GM12878 (cell line): ENCODE results near the gene CD82. TPM values are rescaled to one million over a fixed set of nuclear protein-coding genes. Genes with fewer than 3 reads are reported as not detected.

Experiments
- ATAC-seq: fragments of 200-7000 bp; cut with Tn5 transposase; 3 replicates; pipeline ENCODE4 v1.9.1; 2020; ENCODE audit warnings: mild to moderate bottlenecking, moderate library complexity
- BruUV-seq: library from RNA; stranded (reverse); fragments of 400-500 nt; replicated peaks from 2 replicates; lab custom pipeline; 2021; lab: Mats Ljungman, UMichigan
- CTCF ChIA-PET: fragments of 300-600 bp; sonication (Branson Sonifier 250); formaldehyde crosslinking; extraction: SDS; loops from one replicate; lab custom pipeline; 2021; ENCODE audit warnings: inconsistent platforms; lab: Yijun Ruan, JAX
- POLR2A ChIA-PET: fragments of 350-600 bp; formaldehyde crosslinking; extraction: SDS; loops from one replicate; lab custom pipeline; 2021; ENCODE audit warnings: inconsistent platforms; lab: Charles Lee
- RAD21 ChIA-PET: fragments of 300-600 bp; sonication (Branson Sonifier 250); formaldehyde crosslinking; loops from one replicate; lab custom pipeline; 2023; ENCODE audit warnings: antibody characterized with exemption; ENCODE audit not compliant: unreplicated experiment; lab: Charles Lee
- SMC1A ChIA-PET: fragments of 300-600 bp; sonication (Branson Sonifier 250); formaldehyde crosslinking; loops from one replicate; lab custom pipeline; 2023; ENCODE audit not compliant: unreplicated experiment, uncharacterized antibody; lab: Charles Lee
- DNase-seq: peaks from one replicate; pipeline ENCODE4 v3.0.0-alpha.2; 2011; ENCODE audit warnings: low read depth, low spot score
- FAIRE-seq: peaks from 3 replicates; lab custom pipeline; 2011; peaks lifted over from hg19 to GRCh38; lab: Jason Lieb, UNC
- H2AFZ ChIP-seq: 2 replicates; pipeline ENCODE4 v1.6.0; 2011; ENCODE audit warnings: low read depth, low read length, control low read depth; ENCODE audit not compliant: control insufficient read depth
- H3K27ac ChIP-seq: 2 replicates; pipeline ENCODE4 v1.5.1; 2011; ENCODE audit warnings: control low read depth; ENCODE audit not compliant: control insufficient read depth, insufficient read depth
- H3K27me3 ChIP-seq, 2 experiments: replicated peaks in 1 of 2; 2 replicates each; pipeline versions ENCODE4 v1.6.0 to v1.6.1; 2011; ENCODE audit warnings: low read length in 1 of 2; ENCODE audit not compliant: control insufficient read depth in 2 of 2, insufficient read depth in 2 of 2
- H3K36me3 ChIP-seq, 2 experiments: 2 replicates each; pipeline ENCODE4 v1.5.1; 2011; ENCODE audit warnings: low read length in 1 of 2; ENCODE audit not compliant: control insufficient read depth in 2 of 2, insufficient read depth in 2 of 2
- H3K4me1 ChIP-seq: 2 replicates; pipeline ENCODE4 v1.6.1; 2011; ENCODE audit warnings: mild to moderate bottlenecking, low read length, moderate library complexity, mixed read lengths; ENCODE audit not compliant: control insufficient read depth, insufficient read depth
- H3K4me2 ChIP-seq: 2 replicates; pipeline ENCODE4 v1.6.0; 2011; ENCODE audit warnings: control low read depth; ENCODE audit not compliant: control insufficient read depth, insufficient read depth
- H3K4me3 ChIP-seq: fragments of 200-600 bp; sonication (generic); 2 replicates; pipeline ENCODE4 v1.5.1; 2016
- H3K79me2 ChIP-seq: 2 replicates; pipeline ENCODE4 v1.6.0; 2011; ENCODE audit warnings: low read length; ENCODE audit not compliant: control insufficient read depth, insufficient read depth
- H3K9ac ChIP-seq: 2 replicates; pipeline ENCODE4 v1.8.0; 2011; ENCODE audit warnings: low read length, control low read depth, mixed read lengths; ENCODE audit not compliant: control insufficient read depth, insufficient read depth
- H3K9me3 ChIP-seq: replicated peaks from 3 replicates; pipeline ENCODE4 v1.5.1; 2011; ENCODE audit warnings: mild to moderate bottlenecking, low read length; ENCODE audit not compliant: control insufficient read depth, insufficient read depth
- H4K20me1 ChIP-seq: 2 replicates; pipeline ENCODE4 v1.6.0; 2011; ENCODE audit not compliant: control insufficient read depth, insufficient read depth
- BCL11A ChIP-seq: IDR thresholded peaks from 2 replicates; pipeline ENCODE4 v1.6.1; 2011; ENCODE audit warnings: low read depth, low read length
- MEF2B ChIP-seq: fragments of 450-650 bp; IDR thresholded peaks from 2 replicates; pipeline ENCODE4 v1.6.1; 2018; ENCODE audit warnings: mild to moderate bottlenecking, moderate library complexity; ENCODE audit not compliant: partially characterized antibody, poor library complexity, severe bottlenecking
- MTA2 ChIP-seq: fragments of 450-650 bp; IDR thresholded peaks from 2 replicates; pipeline ENCODE4 v1.6.1; 2016; ENCODE audit warnings: low read depth, mild to moderate bottlenecking, moderate library complexity
- MYC ChIP-seq: IDR thresholded peaks from 2 replicates; pipeline ENCODE4 v1.6.1; 2011; ENCODE audit warnings: mild to moderate bottlenecking, low read length, moderate library complexity, inconsistent platforms; ENCODE audit not compliant: insufficient read depth, insufficient replicate concordance, insufficient read length, severe bottlenecking
- NFXL1 ChIP-seq: fragments of 450-650 bp; IDR thresholded peaks from 2 replicates; pipeline ENCODE4 v1.6.1; 2017; ENCODE audit warnings: antibody characterized with exemption, mild to moderate bottlenecking, borderline replicate concordance
- POLR2AphosphoS5 ChIP-seq: IDR thresholded peaks from 2 replicates; pipeline ENCODE4 v1.6.1; 2011; ENCODE audit warnings: mild to moderate bottlenecking, low read length, inconsistent platforms
- RB1 ChIP-seq: fragments of 450-650 bp; formaldehyde crosslinking; IDR thresholded peaks from 2 replicates; pipeline ENCODE4 v1.6.1; 2017; ENCODE audit warnings: mild to moderate bottlenecking, borderline replicate concordance
- RBBP5 ChIP-seq: fragments of 200-600 bp; sonication (generic); conservative IDR thresholded peaks from 2 replicates; pipeline ENCODE4 v1.6.1; 2016
- SPI1 ChIP-seq: IDR thresholded peaks from 2 replicates; pipeline ENCODE4 v1.6.1; 2011; ENCODE audit warnings: low read depth, mild to moderate bottlenecking, low read length, moderate library complexity, borderline replicate concordance; ENCODE audit not compliant: insufficient read depth
- STAT3 ChIP-seq: IDR thresholded peaks from 2 replicates; pipeline ENCODE4 v1.6.1; 2011; ENCODE audit warnings: low read depth, low read length, improper control_type of control experiment
- TCF3 ChIP-seq: IDR thresholded peaks from 2 replicates; pipeline ENCODE4 v1.6.1; 2012; ENCODE audit warnings: low read depth, mild to moderate bottlenecking, low read length, borderline replicate concordance; ENCODE audit not compliant: insufficient read depth
- WRNIP1 ChIP-seq: IDR thresholded peaks from 2 replicates; pipeline ENCODE4 v1.6.1; 2011; ENCODE audit warnings: low read depth, low read length, improper control_type of control experiment, borderline replicate concordance
- ZBED1 ChIP-seq: IDR thresholded peaks from 2 replicates; pipeline ENCODE4 v1.6.1; 2016; ENCODE audit warnings: borderline replicate concordance
- WGBS: methylation state at CpG from one replicate; pipeline ENCODE4 v1.1.6; 2016; ENCODE audit warnings: low lambda C conversion rate; ENCODE audit not compliant: insufficient replicate concordance, insufficient coverage; ENCODE audit errors: missing lambda C conversion rate; 5-methylcytosine and 5-hydroxymethylcytosine counted together
- in situ Hi-C: fragments of 300-500 bp; cut with MboI; formaldehyde crosslinking; loops from 9 replicates; pipeline ENCODE4 v1.14.3; 2018; ENCODE audit warnings: mixed read lengths
- intact Hi-C: fragments of 100-400 bp; cut with micrococcal nuclease; formaldehyde crosslinking; loops from one replicate; pipeline ENCODE4 v1.14.2; 2022; ENCODE audit not compliant: unreplicated experiment
- polyA plus RNA-seq, 11 experiments: library from polyadenylated mRNA; depleted of rRNA in 4 of 11; unstranded in 6 of 11; stranded (reverse) in 5 of 11; fragments of >200 nt; fragmentation: Nextera tagmentation in 4 of 11; fragmentation: Illumina TruSeq in 1 of 11; extraction: Ambion mirVana in 4 of 11; extraction: Trizol in 1 of 11; gene quantifications; 1 replicate in 1 of 11; 2 replicates in 10 of 11; pipeline versions ENCODE4 v1.2.1 to v1.2.3, GENCODE V29; 2011 to 2016; ENCODE audit warnings: inconsistent platforms in 2 of 11, missing spikeins in 2 of 11, low read depth in 1 of 11
- total RNA-seq, 4 experiments: library from RNA; depleted of rRNA in 3 of 4; stranded (reverse); fragments of >200 nt in 3 of 4; fragmentation: Illumina TruSeq in 1 of 4; extraction: Trizol in 1 of 4; gene quantifications; 2 replicates each; pipeline versions ENCODE4 v1.2.1 to v1.2.3, GENCODE V29; 2013 to 2021
- TF ChIP-seq, protein P1 (sequence below): fragments of 450-650 bp; formaldehyde crosslinking; IDR thresholded peaks from 2 replicates; pipeline ENCODE4 v1.5.0; 2022; ENCODE audit warnings: mild to moderate bottlenecking, missing genetic modification characterization
- TF ChIP-seq, protein P2 (sequence below): IDR thresholded peaks from 2 replicates; pipeline ENCODE4 v1.6.1; 2011; ENCODE audit warnings: low read depth, low read length, improper control_type of control experiment, borderline replicate concordance
- TF ChIP-seq, protein P3 (sequence below): IDR thresholded peaks from 2 replicates; pipeline ENCODE4 v1.6.1; 2012; ENCODE audit warnings: low read length, inconsistent platforms

Gene CD82
- total and polyA plus RNA-seq, 10 of the 15 experiments (the other 5 are each of a cell fraction or from before 2014, with no cell fraction given), result 5.2 to 180 (median 84.7) TPM

DNA sequence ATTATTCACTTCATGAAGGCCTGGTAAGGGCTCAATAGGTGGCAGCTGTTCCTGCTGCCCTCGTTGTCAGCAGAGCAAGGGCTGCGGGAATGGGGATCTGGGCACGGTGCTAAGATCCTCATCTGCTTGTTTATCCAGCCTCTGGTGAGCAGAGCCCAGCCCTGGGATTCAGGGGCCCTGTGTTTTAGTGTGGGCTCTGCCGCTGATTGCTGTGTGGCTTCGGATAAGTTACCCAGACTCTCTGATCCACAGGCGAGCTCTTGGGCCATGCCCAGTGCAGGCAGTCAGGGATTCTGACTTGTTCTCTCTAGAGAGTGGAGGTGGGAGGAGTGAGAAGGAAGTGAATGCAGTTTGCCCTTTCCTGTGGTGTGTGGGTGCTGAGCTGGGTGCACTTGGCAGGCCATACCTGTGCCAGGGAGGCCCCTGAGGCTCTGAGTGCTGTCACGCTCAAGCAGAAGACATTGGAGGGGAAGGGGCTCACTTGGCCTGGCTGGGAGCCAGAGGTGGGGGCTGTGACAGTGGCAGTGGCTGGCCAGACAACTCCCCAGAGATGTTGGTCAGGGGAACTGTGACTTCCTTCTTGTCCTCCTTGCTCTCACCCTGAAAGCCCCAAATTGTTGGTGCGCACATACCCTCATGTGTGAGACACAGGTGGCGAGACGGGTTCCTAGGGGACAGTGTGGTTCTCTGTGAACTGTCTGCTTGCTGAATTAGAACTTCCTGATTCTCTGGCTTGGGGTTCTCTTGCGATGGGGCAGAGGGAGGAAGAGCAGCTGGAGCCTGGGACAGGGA is 43.7 kb downstream of the CD82 start:
- ChIA-PET RAD21 (interaction anchor here (1.1 to 7.8 kb wide), 9 partner anchors 11 to 253 kb away, joined by 4 to 196 read pairs (median 32); partner anchors contain the start of gene CD82), POLR2A (interaction anchor here (1.0 to 7.9 kb wide), 4 partner anchors 10 to 43 kb away, joined by 3 to 289 read pairs (median 70); partner anchors contain the start of gene CD82), SMC1A (interaction anchor here (1.0 to 10.3 kb wide), 7 partner anchors 11 to 253 kb away, joined by 3 to 433 read pairs (median 5); partner anchors contain the start of gene CD82), CTCF (interaction anchor here (0.9 to 10.3 kb wide), 9 partner anchors 9 to 253 kb away, joined by 3 to 477 read pairs (median 5); partner anchors contain the start of gene CD82)
- Histone ChIP-seq H3K27me3 (no peaks in the 10 kb centered on the region), H3K79me2 (no peaks in the 10 kb centered on the region; the same call in 1 of the 2 replicates), H3K4me3 (no peak overlapping the region), H2AFZ (peak overlapping the region; percentile 8; the same call in 1 of the 2 replicates), H3K4me1 (peaks cover 89% of the 10 kb centered on the region), H3K36me3 (peaks cover 20 to 28% of the 10 kb centered on the region in 2 experiments), H4K20me1 (no peaks in the 10 kb centered on the region), H3K9ac (peak overlapping the region; percentile 30), H3K4me2 (peak overlapping the region; percentile 17; the same call in 1 of the 2 replicates), H3K9me3 (no peaks in the 10 kb centered on the region), H3K27ac (peak overlapping the region; percentile 60)
- intact Hi-C loops, result loop anchor here (1.0 to 2.0 kb wide), 2 partner anchors 12 to 50 kb away; no protein-coding TSS in a partner anchor
- FAIRE-seq (peak; percentile 97), DNase-seq (peak; percentile 92), ATAC-seq (peak; percentile 75)
- BruUV-seq, result no TSS peak
- WGBS, result 9% methylated on average over 11 of the region's 11 CpGs
- in situ Hi-C loops, result loop anchor here (5.0 kb wide), 1 partner anchor 42 kb away; the partner anchor contains the start of gene CD82
- TF ChIP-seq RBBP5 (no peak), MTA2 (peak; percentile 92), TCF3 (no peak), MEF2B (peak; percentile 99), SPI1 (peak; percentile 62; the same call in 1 of the 2 replicates), NFXL1 (peak; percentile 93; the same call in 1 of the 2 replicates), RB1 (peak; percentile 78; the same call in 1 of the 2 replicates), STAT3 (no peak), BCL11A (no peak), ZBED1 (no peak), MYC (no peak), POLR2AphosphoS5 (peak; percentile 36; the same call in 1 of the 2 replicates), WRNIP1 (no peak)
- TF ChIP-seq, protein P1, sequence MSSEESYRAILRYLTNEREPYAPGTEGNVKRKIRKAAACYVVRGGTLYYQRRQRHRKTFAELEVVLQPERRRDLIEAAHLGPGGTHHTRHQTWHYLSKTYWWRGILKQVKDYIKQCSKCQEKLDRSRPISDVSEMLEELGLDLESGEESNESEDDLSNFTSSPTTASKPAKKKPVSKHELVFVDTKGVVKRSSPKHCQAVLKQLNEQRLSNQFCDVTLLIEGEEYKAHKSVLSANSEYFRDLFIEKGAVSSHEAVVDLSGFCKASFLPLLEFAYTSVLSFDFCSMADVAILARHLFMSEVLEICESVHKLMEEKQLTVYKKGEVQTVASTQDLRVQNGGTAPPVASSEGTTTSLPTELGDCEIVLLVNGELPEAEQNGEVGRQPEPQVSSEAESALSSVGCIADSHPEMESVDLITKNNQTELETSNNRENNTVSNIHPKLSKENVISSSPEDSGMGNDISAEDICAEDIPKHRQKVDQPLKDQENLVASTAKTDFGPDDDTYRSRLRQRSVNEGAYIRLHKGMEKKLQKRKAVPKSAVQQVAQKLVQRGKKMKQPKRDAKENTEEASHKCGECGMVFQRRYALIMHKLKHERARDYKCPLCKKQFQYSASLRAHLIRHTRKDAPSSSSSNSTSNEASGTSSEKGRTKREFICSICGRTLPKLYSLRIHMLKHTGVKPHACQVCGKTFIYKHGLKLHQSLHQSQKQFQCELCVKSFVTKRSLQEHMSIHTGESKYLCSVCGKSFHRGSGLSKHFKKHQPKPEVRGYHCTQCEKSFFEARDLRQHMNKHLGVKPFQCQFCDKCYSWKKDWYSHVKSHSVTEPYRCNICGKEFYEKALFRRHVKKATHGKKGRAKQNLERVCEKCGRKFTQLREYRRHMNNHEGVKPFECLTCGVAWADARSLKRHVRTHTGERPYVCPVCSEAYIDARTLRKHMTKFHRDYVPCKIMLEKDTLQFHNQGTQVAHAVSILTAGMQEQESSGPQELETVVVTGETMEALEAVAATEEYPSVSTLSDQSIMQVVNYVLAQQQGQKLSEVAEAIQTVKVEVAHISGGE (CRISPR knock-in tag), result no peak
- TF ChIP-seq, protein P2, sequence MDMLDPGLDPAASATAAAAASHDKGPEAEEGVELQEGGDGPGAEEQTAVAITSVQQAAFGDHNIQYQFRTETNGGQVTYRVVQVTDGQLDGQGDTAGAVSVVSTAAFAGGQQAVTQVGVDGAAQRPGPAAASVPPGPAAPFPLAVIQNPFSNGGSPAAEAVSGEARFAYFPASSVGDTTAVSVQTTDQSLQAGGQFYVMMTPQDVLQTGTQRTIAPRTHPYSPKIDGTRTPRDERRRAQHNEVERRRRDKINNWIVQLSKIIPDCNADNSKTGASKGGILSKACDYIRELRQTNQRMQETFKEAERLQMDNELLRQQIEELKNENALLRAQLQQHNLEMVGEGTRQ, result no peak
- TF ChIP-seq, protein P3, sequence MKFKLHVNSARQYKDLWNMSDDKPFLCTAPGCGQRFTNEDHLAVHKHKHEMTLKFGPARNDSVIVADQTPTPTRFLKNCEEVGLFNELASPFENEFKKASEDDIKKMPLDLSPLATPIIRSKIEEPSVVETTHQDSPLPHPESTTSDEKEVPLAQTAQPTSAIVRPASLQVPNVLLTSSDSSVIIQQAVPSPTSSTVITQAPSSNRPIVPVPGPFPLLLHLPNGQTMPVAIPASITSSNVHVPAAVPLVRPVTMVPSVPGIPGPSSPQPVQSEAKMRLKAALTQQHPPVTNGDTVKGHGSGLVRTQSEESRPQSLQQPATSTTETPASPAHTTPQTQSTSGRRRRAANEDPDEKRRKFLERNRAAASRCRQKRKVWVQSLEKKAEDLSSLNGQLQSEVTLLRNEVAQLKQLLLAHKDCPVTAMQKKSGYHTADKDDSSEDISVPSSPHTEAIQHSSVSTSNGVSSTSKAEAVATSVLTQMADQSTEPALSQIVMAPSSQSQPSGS, result 0 out of 2 replicates have a peak, but pooled peaks have one; percentile 29
